ENCODE data around the gene AGBL2. TPM values are rescaled to one million over a fixed set of nuclear protein-coding genes. Genes with fewer than 3 reads are reported as not detected.

Gene AGBL2
- total RNA-seq, 1 experiment from 2014 or later = 3.0 TPM

GRCh38 chr11:47688991-47689390 is 26.2 kb downstream of the AGBL2 start:
- Histone ChIP-seq H4K91ac (ENCODE audit: insufficient read length, low read depth, low read length) (no peak overlapping the region), H4K20me1 (ENCODE audit: control insufficient read depth, insufficient read depth, insufficient read length) (no peaks in the 10 kb centered on the region), H3T11ph (ENCODE audit: low read length) (no peak overlapping the region), H2BK5ac (ENCODE audit: insufficient read length, low read length) (no peak overlapping the region), H3K14ac (ENCODE audit: insufficient read depth, low read length) (no peak overlapping the region), H3K4me2 (ENCODE audit: insufficient read depth, insufficient read length, low read length) (no peak overlapping the region), H3K18ac (ENCODE audit: insufficient read length, low read depth, low read length) (no peak overlapping the region), H2BK20ac (ENCODE audit: low read depth, low read length, poor library complexity, severe bottlenecking) (no peak overlapping the region), H3K79me1 (ENCODE audit: insufficient read depth, low read depth, low read length, poor library complexity, severe bottlenecking) (no peaks in the 10 kb centered on the region), H3K23ac (ENCODE audit: insufficient read length, low read depth, low read length) (no peak overlapping the region), H3K27me3 (ENCODE audit: insufficient read depth, low read length) (no peaks in the 10 kb centered on the region), H3K27ac (ENCODE audit: insufficient read length, low read depth, low read length) (no peak overlapping the region), H2AFZ (ENCODE audit: low read length) (no peak overlapping the region), H3K9ac (ENCODE audit: extremely low read depth, insufficient read length, low read length) (no peak overlapping the region), H3K4me1 (ENCODE audit: insufficient read depth, low read length) (no peaks in the 10 kb centered on the region), H3K79me2 (ENCODE audit: insufficient read depth, low read length) (no peaks in the 10 kb centered on the region), H2BK120ac (ENCODE audit: low read depth, low read length, poor library complexity, severe bottlenecking) (no peak overlapping the region), H2BK15ac (ENCODE audit: low read depth, low read length) (no peak overlapping the region), H3K9me3 (ENCODE audit: control insufficient read depth, low read depth, low read length) (no peaks in the 10 kb centered on the region), H2AK5ac (ENCODE audit: insufficient read length, low read length) (no peak overlapping the region), H2BK12ac (ENCODE audit: insufficient read length, low read depth, low read length) (no peak overlapping the region), H3K56ac (ENCODE audit: insufficient read length, low read depth, low read length) (no peak overlapping the region), H4K5ac (ENCODE audit: insufficient read length, low read depth, low read length) (no peak overlapping the region), H4K8ac (replicated peaks; ENCODE audit: insufficient read length, low read depth, low read length) (no peak overlapping the region), H3K23me2 (ENCODE audit: insufficient read length, low read depth, low read length, poor library complexity, severe bottlenecking) (no peaks in the 10 kb centered on the region), H3K4ac (ENCODE audit: low read depth, low read length) (no peak overlapping the region)
- no peaks in the 10 kb centered on the region for H3K27me3 Mint-ChIP-seq (ENCODE audit: low read depth)
- WGBS (ENCODE audit: extremely low coverage, insufficient read length, low lambda C conversion rate) = no CpG with 5 or more reads among the region's 2 CpGs
- DNase-seq = no peak
- H3K4me3 Mint-ChIP-seq = no peak overlapping the region
- no peak for TF ChIP-seq CTCF (conservative IDR thresholded peaks at IDR 0.05)
- H3K9me3 Mint-ChIP-seq = no peaks in the 10 kb centered on the region; a peak in 2 of 5 replicates
- H3K36me3 Mint-ChIP-seq (ENCODE audit: insufficient read depth in 1 of 3, low read depth in 3 of 3) = no peaks in the 10 kb centered on the region
- no peaks in the 10 kb centered on the region for H3K4me1 Mint-ChIP-seq
- no peak overlapping the region for H3K27ac Mint-ChIP-seq

Data from H9 (cell line).